Renal pelvis (tissue), 4 donors: ENCODE data around the gene ABHD4. TPM values are rescaled to one million over a fixed set of nuclear protein-coding genes. Genes with fewer than 3 reads are reported as not detected.
"Not testable (repeated sequence)": the region's sequence is repeated elsewhere in the genome, so short reads cannot be mapped to it uniquely, and the experiment has no call there.

Source experiments
- DNase-seq: peaks from one replicate; pipeline ENCODE4 v3.0.0-alpha.2; 2013
- polyA plus RNA-seq, 3 donors: library from polyadenylated mRNA; unstranded; fragments of 120-200 nt; gene quantifications; one replicate each; pipeline ENCODE4 v1.2.1, GENCODE V29; 2013; ENCODE audit not compliant: insufficient read length in 3 of 3

Gene ABHD4
- polyA plus RNA-seq, 3 donors = 47.1 to 56.9 (median 49.4) TPM

DNA sequence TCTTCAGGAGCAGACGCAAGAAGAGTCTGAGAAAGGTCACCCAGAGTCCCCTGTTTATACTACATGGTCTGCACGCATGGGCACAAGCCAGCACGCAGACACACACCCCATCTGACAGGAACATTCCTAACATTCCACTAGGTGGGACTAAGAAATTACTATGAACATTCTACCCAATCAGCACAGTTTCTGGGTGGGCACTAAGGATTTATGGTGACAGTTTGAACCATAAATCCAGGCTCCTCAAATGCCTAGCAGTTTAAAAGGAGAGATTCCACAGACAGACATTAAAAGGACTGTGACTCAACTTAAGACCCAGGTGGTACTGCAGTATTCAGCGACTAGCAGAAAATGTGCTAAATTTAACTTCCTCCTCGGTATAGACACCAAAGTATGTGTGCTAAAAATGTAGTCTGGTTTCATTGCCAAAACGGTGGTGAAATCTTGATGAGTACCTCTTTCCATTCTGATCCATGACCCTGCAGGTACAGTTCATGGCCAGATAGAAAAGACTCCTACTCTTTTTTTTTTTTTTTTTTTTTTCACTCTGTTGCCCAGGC lies 16.2 kb downstream of the ABHD4 start:
- peak; percentile 92 for DNase-seq

- not testable (repeated sequence) for DNase-seq
Measured at GRCh38 chr14:22615765-22616164, 17.7 kb downstream of the ABHD4 start.

GRCh38 chr14:22622255-22622654 lies 24.2 kb downstream of the ABHD4 start:
- no peak for DNase-seq

- no peak for DNase-seq
Measured at GRCh38 chr14:22623047-22623446, 24.9 kb downstream of the ABHD4 start.

GRCh38 chr14:22626590-22626989 lies 28.5 kb downstream of the ABHD4 start:
- no peak for DNase-seq

DNA sequence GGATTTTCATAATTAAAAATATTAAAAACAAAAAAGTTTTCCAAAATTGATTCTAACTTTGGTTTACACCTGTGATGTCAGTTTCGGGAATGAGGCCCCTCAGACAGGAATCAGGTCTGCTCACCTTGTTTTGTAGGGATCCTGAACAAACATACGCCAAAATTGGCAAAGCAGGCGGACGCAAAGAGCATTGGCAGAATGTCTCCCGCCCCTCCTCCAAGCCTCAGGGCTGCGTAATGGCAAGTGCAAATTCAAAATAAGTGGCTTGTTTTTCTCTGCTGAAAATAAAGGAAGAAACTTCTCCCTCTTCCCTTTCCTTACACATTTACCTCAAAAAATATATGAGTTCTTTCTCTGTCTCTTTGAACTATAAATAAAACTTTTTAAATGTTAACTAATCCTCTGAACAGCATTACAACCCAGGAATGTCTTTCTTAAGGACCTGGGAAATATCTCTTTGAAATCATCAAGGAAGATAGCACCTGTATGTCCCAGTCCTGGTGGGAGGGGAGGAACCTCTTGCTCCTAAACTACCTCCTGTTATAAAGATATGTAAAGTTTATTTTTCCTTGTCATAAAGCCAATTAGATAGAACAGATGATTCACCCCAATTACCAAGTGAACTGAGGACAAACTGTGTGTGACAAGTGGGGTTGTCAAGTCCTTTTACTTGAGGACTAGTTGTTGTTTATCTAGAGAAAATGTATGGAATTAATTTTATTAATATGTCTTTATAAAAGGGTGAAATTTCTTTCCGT lies 29.6 kb downstream of the ABHD4 start:
- DNase-seq = no peak

- DNase-seq = no peak
Measured at GRCh38 chr14:22629361-22629760, 31.3 kb downstream of the ABHD4 start.

- DNase-seq = no peak
Measured at GRCh38 chr14:22630066-22630465, 32.0 kb downstream of the ABHD4 start.

DNA sequence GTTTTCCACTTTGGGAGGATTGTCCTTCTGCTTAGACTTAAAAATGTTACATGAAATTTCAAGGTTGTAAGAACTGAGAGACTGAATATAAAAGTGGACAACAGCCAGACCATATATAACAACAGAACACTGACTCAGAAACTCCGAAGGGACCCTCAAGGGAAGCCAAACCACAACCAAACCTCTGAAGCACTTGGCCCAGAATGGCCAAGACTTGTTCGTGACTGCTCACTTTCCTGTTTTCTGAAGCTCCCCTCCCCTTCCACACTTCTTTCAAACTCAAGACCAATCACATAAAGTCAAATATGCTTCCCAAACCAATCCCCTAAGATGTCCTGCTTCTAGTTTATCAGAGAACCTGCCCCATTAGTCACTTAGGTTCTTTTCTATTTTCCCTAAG lies 32.4 kb downstream of the ABHD4 start:
- DNase-seq = no peak

- DNase-seq = no peak
Measured at GRCh38 chr14:22634233-22634900, 36.3 kb downstream of the ABHD4 start.

DNA sequence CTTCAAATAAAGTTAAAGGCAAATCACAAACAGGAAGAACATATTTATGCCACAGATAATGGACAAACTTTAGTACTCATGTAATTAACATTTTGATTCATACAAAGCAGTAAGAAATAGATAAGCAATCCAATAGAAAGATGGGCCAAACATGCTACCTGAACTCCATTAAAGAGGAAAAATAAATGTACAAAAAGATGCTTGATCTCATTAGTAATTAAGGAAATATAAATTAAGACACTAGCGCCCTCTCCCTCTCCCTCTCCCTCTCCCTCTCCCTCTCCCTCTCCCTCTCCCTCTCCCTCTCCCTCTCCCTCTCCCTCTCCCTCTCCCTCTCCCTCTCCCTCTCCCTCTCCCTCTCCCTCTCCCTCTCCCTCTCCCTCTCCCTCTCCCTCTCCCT lies 37.9 kb downstream of the ABHD4 start:
- not testable (repeated sequence) for DNase-seq

DNA sequence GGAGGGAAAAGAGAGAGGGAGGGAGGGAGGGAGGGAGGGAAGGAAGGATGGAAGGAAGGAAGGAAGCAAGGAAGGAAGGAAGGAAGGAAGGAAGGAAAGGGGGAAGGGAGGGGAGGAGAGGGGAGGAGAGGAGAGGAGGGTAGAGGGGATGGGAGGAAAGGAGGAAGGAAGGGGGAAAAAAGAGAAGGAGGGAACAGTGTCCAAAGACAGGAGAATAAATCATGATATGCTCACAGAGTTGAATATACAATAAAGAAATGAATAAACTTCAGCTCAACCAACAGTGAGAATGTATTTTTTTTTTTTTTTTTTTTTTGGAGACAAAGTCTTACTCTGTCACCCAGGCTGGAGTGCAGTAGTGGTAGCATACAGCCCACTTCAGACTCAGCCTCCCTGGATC lies 42.1 kb downstream of the ABHD4 start:
- DNase-seq = no peak

DNA sequence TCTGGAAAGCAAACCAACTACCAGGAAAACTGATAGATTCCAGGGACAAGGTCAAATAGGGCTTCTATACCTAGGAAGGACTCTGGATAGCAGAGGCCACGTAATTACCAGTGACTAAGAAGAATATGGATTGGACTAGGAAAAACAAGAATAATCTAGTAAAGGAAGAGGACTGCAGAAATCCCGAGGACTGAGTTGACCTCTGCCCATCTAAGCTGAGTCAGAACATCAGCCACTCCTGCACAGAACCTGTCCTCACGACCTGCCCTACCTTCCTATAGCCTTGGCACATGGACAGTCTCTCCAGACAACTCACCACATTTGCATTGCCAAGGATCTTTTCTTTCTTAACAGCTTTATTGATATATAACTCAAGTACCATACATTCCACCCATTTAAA lies 43.7 kb downstream of the ABHD4 start:
- no peak for DNase-seq

DNA sequence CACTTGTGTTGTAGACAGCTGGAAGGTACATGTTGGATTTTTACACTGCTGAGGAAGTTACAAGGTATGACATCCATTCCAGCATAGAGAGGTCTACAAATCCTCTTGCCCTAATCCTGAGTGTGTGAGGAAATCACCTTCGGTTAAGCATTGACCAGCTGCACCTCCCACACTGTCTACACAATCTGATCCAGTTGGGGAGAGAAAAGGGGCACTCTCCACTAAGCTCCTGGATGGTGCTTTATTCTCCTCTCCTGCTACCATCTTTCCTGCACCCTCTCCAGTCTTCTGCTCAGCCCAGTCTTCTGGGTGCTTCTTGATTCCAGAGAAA lies 46.2 kb downstream of the ABHD4 start, which contains the start of gene OR6J1:
Gene OR6J1, minus strand, starts transcription at position 48 of the 331 bp plus-strand sequence. CDS start 9,541 bp downstream, outside the sequence.
- no peak for DNase-seq

- no peak for DNase-seq
Measured at GRCh38 chr14:22646570-22647254, 48.6 kb downstream of the ABHD4 start.

GRCh38 chr14:22648506-22648905 lies 50.4 kb downstream of the ABHD4 start:
- DNase-seq = no peak

GRCh38 chr14:22650046-22650739 lies 52.1 kb downstream of the ABHD4 start:
- no peak for DNase-seq

DNA sequence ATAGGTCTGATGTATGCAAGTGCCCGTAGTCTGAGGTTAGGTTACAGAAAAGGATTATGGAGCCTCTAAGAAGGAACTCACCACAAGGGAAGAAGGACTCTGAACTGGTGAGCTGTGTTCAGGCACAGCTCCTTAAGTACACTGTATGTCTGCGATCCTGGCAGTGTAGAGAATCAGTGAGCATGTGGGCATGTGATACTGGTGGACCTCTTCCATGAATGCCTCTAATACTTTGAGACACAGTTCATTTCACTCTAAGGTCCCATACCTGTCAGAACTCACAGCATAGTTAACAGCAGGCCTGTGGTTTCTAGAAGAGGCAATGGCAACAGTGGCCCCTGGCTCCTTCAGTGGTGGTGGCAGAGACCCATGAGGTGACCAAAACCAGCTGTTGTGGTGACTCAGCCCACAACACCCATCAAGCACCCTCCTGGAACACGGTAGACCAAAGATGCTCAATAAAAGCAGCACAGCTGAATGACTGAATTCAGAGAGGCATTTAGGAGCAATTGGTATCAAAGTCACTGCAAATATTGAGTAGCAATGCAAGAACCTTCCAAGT lies 52.9 kb downstream of the ABHD4 start:
- DNase-seq = no peak

DNA sequence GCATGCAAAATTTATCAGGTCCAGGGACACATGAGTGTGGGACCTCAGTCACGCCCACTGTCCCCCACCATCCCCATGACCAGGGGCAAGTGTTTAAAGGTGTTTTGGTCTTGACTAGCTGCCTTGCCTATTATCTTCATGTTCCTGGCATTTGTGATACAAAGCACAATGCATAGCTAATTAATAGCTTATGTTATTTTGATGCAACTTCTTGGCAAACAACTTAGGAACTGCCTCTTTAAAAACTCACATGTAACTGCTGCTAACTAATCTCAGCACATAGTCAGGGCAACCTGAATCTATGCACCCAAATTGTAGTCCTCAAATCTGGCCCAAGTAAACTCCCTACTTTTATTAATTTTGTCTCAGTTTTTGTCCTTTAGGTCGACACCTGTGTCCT lies 53.5 kb downstream of the ABHD4 start:
- DNase-seq = no peak

- DNase-seq = peak; percentile 43
Measured at GRCh38 chr14:22653012-22653621, 55.0 kb downstream of the ABHD4 start.

- DNase-seq = no peak
Measured at GRCh38 chr14:22656226-22656625, 58.1 kb downstream of the ABHD4 start.
